Measurements from ENCODE around the gene TXNDC17. TPM values are rescaled to one million over a fixed set of nuclear protein-coding genes. Genes with fewer than 3 reads are reported as not detected.

Gene TXNDC17
- total and polyA plus RNA-seq, 2 of the 13 experiments (the other 11 are each of a cell fraction or from before 2014, with no cell fraction given): 188 to 266 TPM

DNA sequence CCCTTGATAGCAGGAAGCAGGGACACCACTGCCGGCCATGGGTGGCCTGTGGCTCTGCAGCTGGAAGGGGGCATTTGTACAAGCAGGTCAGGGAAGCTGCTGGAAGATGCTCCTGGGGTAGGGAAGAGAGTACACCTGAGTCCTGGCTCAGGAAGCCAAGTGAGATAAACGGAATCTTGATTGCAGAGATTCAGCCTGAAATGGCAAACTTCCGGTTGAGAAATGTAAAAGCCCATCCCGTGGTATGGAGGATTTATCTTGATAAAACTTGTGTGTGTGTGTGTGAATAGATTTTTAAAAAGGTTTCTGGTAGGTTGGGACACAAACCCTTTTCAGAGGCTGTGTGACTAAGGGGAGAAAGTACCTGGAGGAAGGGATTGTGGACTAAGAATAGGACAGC is 40.3 kb downstream of the TXNDC17 start:
- H2AFZ ChIP-seq (ENCODE audit: low read length): no peak overlapping the region
- WGBS (ENCODE audit: low lambda C conversion rate): 10% methylated on average over 4 of the region's 4 CpGs

More for the DNA sequence above, 40.3 kb downstream of the TXNDC17 start:
- no peaks in the 10 kb centered on the region for H3K9me3 ChIP-seq (ENCODE audit: low read length)
- no peak for FAIRE-seq
- no peaks in the 10 kb centered on the region for H4K20me1 ChIP-seq (ENCODE audit: insufficient read depth, low read length)
- POLR2A ChIA-PET: interaction anchor here (0.6 to 7.7 kb wide), 4 partner anchors 10 to 35 kb away, joined by 3 to 265 read pairs (median 50); partner anchors contain the start of gene SLC13A5
- peak overlapping the region; percentile 15 for H3K27ac ChIP-seq (ENCODE audit: extremely low read length, insufficient read depth, low read length)
- H3K4me1 ChIP-seq (ENCODE audit: insufficient read depth, low read length): peaks cover 96% of the 10 kb centered on the region
- no TSS peak for BruUV-seq (replicated peaks)
- H3K9ac ChIP-seq (ENCODE audit: insufficient read depth, low read depth, low read length): no peak overlapping the region
- CTCF ChIA-PET (ENCODE audit: low intra/inter-chr PET ratio, low total read pairs): no interaction called here
- H3K36me3 ChIP-seq (replicated peaks in 1 of 2; ENCODE audit: control insufficient read depth in 1 of 2, insufficient read depth in 2 of 2, low read length in 2 of 2): no peaks in the 10 kb centered on the region
- no peak for ATAC-seq
- intact Hi-C loops (cut with micrococcal nuclease; ENCODE audit: unreplicated experiment): no loop called here
- DNase-seq (ENCODE audit: low spot score): no peak
- TF ChIP-seq PHF8 (CRISPR knock-in tag; IDR thresholded peaks at IDR 0.05) (no peak), ARNTL (CRISPR knock-in tag; IDR thresholded peaks at IDR 0.05) (no peak), SALL1 (CRISPR knock-in tag; IDR thresholded peaks at IDR 0.05) (0 out of 2 replicates have a peak, but pooled peaks have one; percentile 7), SRF (IDR thresholded peaks at IDR 0.05; ENCODE audit: low read depth, low read length) (peak; percentile 87; the same call in 1 of the 2 replicates)
- TF ChIP-seq, protein P1, sequence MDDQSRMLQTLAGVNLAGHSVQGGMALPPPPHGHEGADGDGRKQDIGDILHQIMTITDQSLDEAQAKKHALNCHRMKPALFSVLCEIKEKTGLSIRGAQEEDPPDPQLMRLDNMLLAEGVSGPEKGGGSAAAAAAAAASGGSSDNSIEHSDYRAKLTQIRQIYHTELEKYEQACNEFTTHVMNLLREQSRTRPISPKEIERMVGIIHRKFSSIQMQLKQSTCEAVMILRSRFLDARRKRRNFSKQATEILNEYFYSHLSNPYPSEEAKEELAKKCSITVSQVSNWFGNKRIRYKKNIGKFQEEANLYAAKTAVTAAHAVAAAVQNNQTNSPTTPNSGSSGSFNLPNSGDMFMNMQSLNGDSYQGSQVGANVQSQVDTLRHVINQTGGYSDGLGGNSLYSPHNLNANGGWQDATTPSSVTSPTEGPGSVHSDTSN (CRISPR knock-in tag; IDR thresholded peaks at IDR 0.05; ENCODE audit: borderline replicate concordance): no peak
- TF ChIP-seq, protein P2, sequence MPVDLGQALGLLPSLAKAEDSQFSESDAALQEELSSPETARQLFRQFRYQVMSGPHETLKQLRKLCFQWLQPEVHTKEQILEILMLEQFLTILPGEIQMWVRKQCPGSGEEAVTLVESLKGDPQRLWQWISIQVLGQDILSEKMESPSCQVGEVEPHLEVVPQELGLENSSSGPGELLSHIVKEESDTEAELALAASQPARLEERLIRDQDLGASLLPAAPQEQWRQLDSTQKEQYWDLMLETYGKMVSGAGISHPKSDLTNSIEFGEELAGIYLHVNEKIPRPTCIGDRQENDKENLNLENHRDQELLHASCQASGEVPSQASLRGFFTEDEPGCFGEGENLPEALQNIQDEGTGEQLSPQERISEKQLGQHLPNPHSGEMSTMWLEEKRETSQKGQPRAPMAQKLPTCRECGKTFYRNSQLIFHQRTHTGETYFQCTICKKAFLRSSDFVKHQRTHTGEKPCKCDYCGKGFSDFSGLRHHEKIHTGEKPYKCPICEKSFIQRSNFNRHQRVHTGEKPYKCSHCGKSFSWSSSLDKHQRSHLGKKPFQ (CRISPR knock-in tag; IDR thresholded peaks at IDR 0.05; ENCODE audit: insufficient replicate concordance): peak; percentile 76
- in situ Hi-C loops (cut with HindIII; ENCODE audit: extremely low pct_ligation_motif_present, low pct_unique_long_range_greater_than_20kb): no loop called here
- H3K27me3 ChIP-seq (ENCODE audit: control insufficient read depth in 1 of 2, insufficient read depth in 2 of 2, low read length in 2 of 2): no peaks in the 10 kb centered on the region; a peak in 1 of 5 replicates
- peak overlapping the region; percentile 66 for H3K4me2 ChIP-seq (ENCODE audit: low read depth, low read length)
- no peaks in the 10 kb centered on the region for H3K79me2 ChIP-seq (ENCODE audit: insufficient read depth, low read length)
- H3K4me3 ChIP-seq (replicated peaks in 1 of 3; ENCODE audit: insufficient read depth in 1 of 3, low read depth in 2 of 3, low read length in 3 of 3): peak overlapping the region in 1 of 3 experiments; percentile 13; a peak in 1 of 6 replicates

Data from HepG2 (cell line).